IMR-90 (cell line): ENCODE measurements around the gene KATNA1. TPM values are rescaled to one million over a fixed set of nuclear protein-coding genes. Genes with fewer than 3 reads are reported as not detected.

Experiments
- ATAC-seq: fragments of 200-7000 bp; cut with Tn5 transposase; 2 replicates; pipeline ENCODE4 v1.9.1; 2020; ENCODE audit warnings: low read depth, mild to moderate bottlenecking, moderate library complexity
- BruUV-seq: library from RNA; stranded (reverse); fragments of 400-500 nt; replicated peaks from 2 replicates; lab custom pipeline; 2021; lab: Mats Ljungman, UMichigan
- CTCF ChIA-PET: fragments of 300-600 bp; formaldehyde crosslinking; extraction: SDS; loops from one replicate; lab custom pipeline; 2021; ENCODE audit warnings: antibody characterized with exemption; lab: Yijun Ruan, JAX
- POLR2A ChIA-PET: fragments of 300-600 bp; sonication (Branson Sonifier 250); formaldehyde crosslinking; loops from one replicate; lab custom pipeline; 2022; ENCODE audit warnings: antibody characterized with exemption; ENCODE audit not compliant: unreplicated experiment; lab: Charles Lee
- DNase-seq: peaks from one replicate; pipeline ENCODE4 v3.0.0; 2013
- H2AFZ ChIP-seq: replicated peaks from 2 replicates; pipeline ENCODE3; 2013; ENCODE audit warnings: low read length, mild to moderate bottlenecking; ENCODE audit not compliant: poor library complexity
- H2AK5ac ChIP-seq: 2 replicates; pipeline ENCODE4 v1.6.1; 2013; ENCODE audit warnings: low read depth, low read length, inconsistent platforms
- H2AK9ac ChIP-seq: replicated peaks from 2 replicates; pipeline ENCODE3; 2013; ENCODE audit warnings: mild to moderate bottlenecking, low read depth, low read length, moderate library complexity; ENCODE audit not compliant: poor library complexity
- H2BK120ac ChIP-seq: 2 replicates; pipeline ENCODE4 v1.6.1; 2013; ENCODE audit warnings: low read depth, low read length, inconsistent platforms
- H2BK15ac ChIP-seq: 3 replicates; pipeline ENCODE4 v1.6.1; 2013; ENCODE audit warnings: low read depth, low read length, inconsistent platforms
- H2BK20ac ChIP-seq: 2 replicates; pipeline ENCODE4 v1.6.1; 2013; ENCODE audit warnings: low read depth, mild to moderate bottlenecking, inconsistent platforms, low read length, moderate library complexity
- H2BK5ac ChIP-seq: 2 replicates; pipeline ENCODE4 v1.6.1; 2013; ENCODE audit warnings: mild to moderate bottlenecking, low read depth, low read length, inconsistent platforms; ENCODE audit not compliant: poor library complexity, severe bottlenecking
- H3K14ac ChIP-seq: replicated peaks from 2 replicates; pipeline ENCODE4 v1.6.1; 2013; ENCODE audit warnings: low read depth, low read length, inconsistent platforms
- H3K18ac ChIP-seq: 2 replicates; pipeline ENCODE4 v1.6.1; 2013; ENCODE audit warnings: low read depth, low read length, control low read depth
- H3K23ac ChIP-seq: 2 replicates; pipeline ENCODE4 v1.6.1; 2013; ENCODE audit warnings: low read depth, low read length, inconsistent platforms
- H3K27ac ChIP-seq: 2 replicates; pipeline ENCODE4 v1.5.1; 2013; ENCODE audit warnings: mild to moderate bottlenecking, control low read depth, low read length; ENCODE audit not compliant: insufficient read depth
- H3K27me3 ChIP-seq: 2 replicates; pipeline ENCODE4 v1.6.1; 2013; ENCODE audit warnings: low read length; ENCODE audit not compliant: control insufficient read depth, insufficient read depth
- H3K36me3 ChIP-seq: 2 replicates; pipeline ENCODE4 v1.6.1; 2013; ENCODE audit warnings: low read length, mixed read lengths; ENCODE audit not compliant: control insufficient read depth, insufficient read depth
- H3K4ac ChIP-seq: 2 replicates; pipeline ENCODE4 v1.6.1; 2013; ENCODE audit warnings: low read depth, low read length, inconsistent platforms
- H3K4me1 ChIP-seq: 2 replicates; pipeline ENCODE4 v1.6.1; 2013; ENCODE audit warnings: low read length, mixed read lengths; ENCODE audit not compliant: control insufficient read depth, insufficient read depth
- H3K4me2 ChIP-seq: 2 replicates; pipeline ENCODE4 v1.6.1; 2013; ENCODE audit warnings: low read depth, mild to moderate bottlenecking, control low read depth, low read length, moderate library complexity
- H3K4me3 ChIP-seq: 2 replicates; pipeline ENCODE4 v1.5.1; 2013; ENCODE audit warnings: low read depth, mild to moderate bottlenecking, control low read depth, low read length, moderate library complexity; ENCODE audit not compliant: insufficient read depth
- H3K56ac ChIP-seq: 2 replicates; pipeline ENCODE4 v1.6.1; 2013; ENCODE audit warnings: low read length, inconsistent platforms; ENCODE audit not compliant: insufficient read depth; ENCODE audit errors: extremely low read depth
- H3K79me1 ChIP-seq, 2 experiments: 2 replicates each; pipeline ENCODE4 v1.6.1; 2013; ENCODE audit warnings: low read length in 2 of 2, inconsistent platforms in 1 of 2, low read depth in 1 of 2
- H3K9ac ChIP-seq: 2 replicates; pipeline ENCODE4 v1.6.1; 2013; ENCODE audit warnings: low read depth, low read length, control low read depth
- H3K9me1 ChIP-seq: 2 replicates; pipeline ENCODE4 v1.6.1; 2013; ENCODE audit warnings: low read length, inconsistent platforms; ENCODE audit not compliant: insufficient read depth
- H3K9me3 ChIP-seq: 2 replicates; pipeline ENCODE4 v1.6.1; 2013; ENCODE audit warnings: low read length; ENCODE audit not compliant: control insufficient read depth, insufficient read depth
- H4K20me1 ChIP-seq: 2 replicates; pipeline ENCODE4 v1.6.1; 2013; ENCODE audit warnings: low read length, inconsistent platforms; ENCODE audit not compliant: insufficient read depth
- H4K5ac ChIP-seq: 2 replicates; pipeline ENCODE4 v1.6.1; 2013; ENCODE audit warnings: mild to moderate bottlenecking, low read depth, low read length, control low read depth
- H4K8ac ChIP-seq, 2 experiments: 2 replicates each; pipeline ENCODE4 v1.6.1; 2013; ENCODE audit warnings: low read depth in 2 of 2, low read length in 2 of 2, control low read depth in 1 of 2, inconsistent platforms in 1 of 2
- H4K91ac ChIP-seq: 2 replicates; pipeline ENCODE4 v1.6.1; 2013; ENCODE audit warnings: low read depth, low read length, inconsistent platforms; ENCODE audit not compliant: insufficient read depth
- CHD1 ChIP-seq: IDR thresholded peaks from 2 replicates; pipeline ENCODE4 v1.6.1; 2012; ENCODE audit warnings: low read depth, low read length, improper control_type of control experiment
- MAFK ChIP-seq: IDR thresholded peaks from 2 replicates; pipeline ENCODE4 v1.6.1; 2012; ENCODE audit warnings: low read depth, low read length, improper control_type of control experiment
- MAZ ChIP-seq: IDR thresholded peaks from 2 replicates; pipeline ENCODE4 v1.6.1; 2012; ENCODE audit warnings: low read depth, mild to moderate bottlenecking, low read length, improper control_type of control experiment, moderate library complexity, borderline replicate concordance
- NFE2L2 ChIP-seq: fragments of 150-350 bp; IDR thresholded peaks from 2 replicates; pipeline ENCODE4 v1.6.1; 2016; ENCODE audit warnings: low read depth, mild to moderate bottlenecking, low read length
- SMC3 ChIP-seq: fragments of 150-350 bp; IDR thresholded peaks from 2 replicates; pipeline ENCODE4 v1.6.1; 2016; ENCODE audit warnings: low read depth, mild to moderate bottlenecking, antibody characterized with exemption, low read length, moderate library complexity
- WGBS, 2 experiments: methylation state at CpG; one replicate each; pipeline versions ENCODE4 v1.1.5 to v1.1.7; 2013; ENCODE audit warnings: missing lambda C conversion rate in 2 of 2; ENCODE audit not compliant: insufficient read length in 1 of 2; ENCODE audit errors: extremely low coverage in 2 of 2; 5-methylcytosine and 5-hydroxymethylcytosine counted together
- dilution Hi-C: fragments of 300-500 bp; cut with HindIII; formaldehyde crosslinking; loops from one replicate; pipeline ENCODE4 v1.14.3; 2018; ENCODE audit warnings: low sequenced_read_pairs; ENCODE audit not compliant: unreplicated experiment
- in situ Hi-C: fragments of 300-500 bp; cut with MboI; formaldehyde crosslinking; loops from 3 replicates; pipeline ENCODE4 v1.14.3; 2019; ENCODE audit warnings: low sequenced_read_pairs, inconsistent platforms, mixed read lengths
- intact Hi-C: fragments of 100-400 bp; cut with micrococcal nuclease; formaldehyde crosslinking; loops from 2 replicates; pipeline ENCODE4 v1.10.0; 2022
- polyA plus RNA-seq, 3 experiments: library from polyadenylated mRNA; depleted of rRNA; stranded (reverse); fragments of >200 nt; gene quantifications; 2 replicates each; pipeline ENCODE4 v1.2.3, GENCODE V29; 2012; ENCODE audit warnings: low replicate concordance in 1 of 3
- total RNA-seq: library from RNA; depleted of rRNA; stranded (reverse); fragments of >200 nt; gene quantifications from 2 replicates; pipeline ENCODE4 v1.2.3, GENCODE V29; 2012
- TF ChIP-seq, protein P1 (sequence below): fragments of 150-350 bp; IDR thresholded peaks from 2 replicates; pipeline ENCODE4 v1.6.1; 2016; ENCODE audit warnings: low read depth, mild to moderate bottlenecking, low read length, moderate library complexity, borderline replicate concordance

Gene KATNA1
- total and polyA plus RNA-seq, 2 of the 4 experiments (the other 2 are of a cell fraction), result 15.3 to 24.6 TPM

DNA sequence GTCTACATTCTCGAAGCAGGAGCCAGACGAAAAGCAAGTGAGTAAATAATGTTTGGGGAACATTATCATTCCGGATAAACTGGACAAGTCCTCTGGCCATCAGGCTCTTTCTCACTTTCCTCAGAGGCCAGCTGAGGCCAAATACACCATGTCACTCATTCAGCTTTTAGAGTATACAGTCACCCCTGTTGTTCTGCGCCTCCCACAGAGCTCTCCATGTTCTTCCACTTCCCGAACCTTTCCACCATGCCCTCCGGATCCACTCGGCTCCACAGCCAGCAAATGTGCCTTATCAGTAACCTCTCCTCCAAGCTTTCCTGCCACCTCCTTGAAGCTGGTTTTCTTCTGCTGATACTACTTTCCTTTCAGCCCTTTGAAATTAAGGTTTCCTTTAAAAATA is 37.7 kb upstream of the KATNA1 start:
- H2AFZ ChIP-seq, result no peak overlapping the region
- H3K79me1 ChIP-seq, result peaks cover 27 to 53% of the 10 kb centered on the region in 2 experiments
- peaks cover 25% of the 10 kb centered on the region for H4K20me1 ChIP-seq
- ChIA-PET CTCF (no interaction called here), POLR2A (no interaction called here)
- intact Hi-C loops (no loop called here), in situ Hi-C loops (no loop called here), dilution Hi-C loops (no loop called here)
- H3K14ac ChIP-seq, result no peak overlapping the region
- no peak overlapping the region for H3K18ac ChIP-seq
- no peak for ATAC-seq
- H3K56ac ChIP-seq, result no peak overlapping the region
- H3K27me3 ChIP-seq, result no peaks in the 10 kb centered on the region
- no peak overlapping the region for H2BK120ac ChIP-seq
- no peak overlapping the region for H2AK5ac ChIP-seq
- H3K23ac ChIP-seq, result no peak overlapping the region
- no peak overlapping the region for H4K91ac ChIP-seq
- H3K4me3 ChIP-seq, result no peak overlapping the region
- peaks cover 7% of the 10 kb centered on the region for H3K9me1 ChIP-seq
- no peak overlapping the region for H2BK20ac ChIP-seq
- H3K9me3 ChIP-seq, result no peaks in the 10 kb centered on the region
- H2BK15ac ChIP-seq, result no peak overlapping the region
- no peak overlapping the region for H4K8ac ChIP-seq
- H3K4ac ChIP-seq, result no peak overlapping the region
- no peak overlapping the region for H3K4me2 ChIP-seq
- BruUV-seq, result no TSS peak
- no peak for DNase-seq
- TF ChIP-seq MAZ (no peak), MAFK (no peak), SMC3 (no peak), NFE2L2 (no peak), CHD1 (no peak)
- TF ChIP-seq, protein P1, sequence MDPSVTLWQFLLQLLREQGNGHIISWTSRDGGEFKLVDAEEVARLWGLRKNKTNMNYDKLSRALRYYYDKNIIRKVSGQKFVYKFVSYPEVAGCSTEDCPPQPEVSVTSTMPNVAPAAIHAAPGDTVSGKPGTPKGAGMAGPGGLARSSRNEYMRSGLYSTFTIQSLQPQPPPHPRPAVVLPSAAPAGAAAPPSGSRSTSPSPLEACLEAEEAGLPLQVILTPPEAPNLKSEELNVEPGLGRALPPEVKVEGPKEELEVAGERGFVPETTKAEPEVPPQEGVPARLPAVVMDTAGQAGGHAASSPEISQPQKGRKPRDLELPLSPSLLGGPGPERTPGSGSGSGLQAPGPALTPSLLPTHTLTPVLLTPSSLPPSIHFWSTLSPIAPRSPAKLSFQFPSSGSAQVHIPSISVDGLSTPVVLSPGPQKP, result no peak
- no peak overlapping the region for H2AK9ac ChIP-seq
- no peak overlapping the region for H3K9ac ChIP-seq
- H3K4me1 ChIP-seq, result 0 out of 2 replicates have a peak, but pooled peaks cover 3% of the 10 kb centered on the region
- no peak overlapping the region for H3K27ac ChIP-seq
- WGBS, 2 experiments, result 88% methylated on average over 1 of the region's 7 CpGs; no CpG with 5 or more reads in 1 of the 2 experiments
- H2BK5ac ChIP-seq, result no peak overlapping the region
- peaks cover 27% of the 10 kb centered on the region for H3K36me3 ChIP-seq
- no peak overlapping the region for H4K5ac ChIP-seq
